ENCODE results near the gene ENPP7.

The ENPP7 gene

DNA sequence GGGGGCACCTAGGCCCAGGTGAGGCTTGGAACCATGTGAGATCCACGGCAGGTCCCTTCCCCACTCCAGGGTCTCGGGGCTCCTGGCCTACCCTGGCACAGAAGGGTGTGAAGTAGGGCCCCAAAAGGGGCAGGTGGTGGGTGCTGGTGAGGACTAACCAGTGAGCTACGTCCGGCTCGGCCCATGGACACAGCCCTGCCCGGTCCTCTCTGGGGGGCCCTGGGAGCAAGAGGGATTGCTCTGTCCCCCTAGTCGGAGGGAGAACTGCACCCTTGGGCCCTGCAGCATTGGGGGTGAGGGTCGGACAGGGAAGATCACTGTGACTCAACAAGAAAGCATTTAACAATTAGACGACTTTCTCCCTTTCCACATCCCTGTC lies 2.9 kb downstream of the ENPP7 start:
- no peak for DNase-seq

- no peak for DNase-seq
Measured at GRCh38 chr17:79735096-79735495, 4.4 kb downstream of the ENPP7 start.

GRCh38 chr17:79737046-79737921 lies 6.5 kb downstream of the ENPP7 start:
- no peak for DNase-seq

GRCh38 chr17:79737922-79738578 lies 7.3 kb downstream of the ENPP7 start:
- no peak for DNase-seq

DNA sequence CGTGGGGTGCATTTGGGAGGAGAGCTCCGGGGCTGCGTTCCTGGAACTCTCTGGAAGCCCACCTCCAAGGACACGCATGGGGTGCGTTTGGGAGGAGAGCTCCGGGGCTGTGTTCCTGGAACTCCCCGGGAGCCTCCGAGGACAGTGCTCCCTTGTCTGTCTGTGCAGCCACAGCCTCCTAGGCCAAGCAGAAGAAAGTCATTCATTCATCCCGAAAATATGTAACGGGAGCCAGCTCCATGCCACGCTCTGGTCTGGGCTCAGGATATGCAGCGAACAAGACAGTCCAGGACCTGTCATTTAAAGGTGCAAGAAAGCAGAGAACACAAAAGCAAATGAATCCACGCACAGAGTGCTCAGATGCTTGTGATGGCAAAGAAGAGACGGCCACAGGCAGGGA lies 7.9 kb downstream of the ENPP7 start:
- no peak for DNase-seq

DNA sequence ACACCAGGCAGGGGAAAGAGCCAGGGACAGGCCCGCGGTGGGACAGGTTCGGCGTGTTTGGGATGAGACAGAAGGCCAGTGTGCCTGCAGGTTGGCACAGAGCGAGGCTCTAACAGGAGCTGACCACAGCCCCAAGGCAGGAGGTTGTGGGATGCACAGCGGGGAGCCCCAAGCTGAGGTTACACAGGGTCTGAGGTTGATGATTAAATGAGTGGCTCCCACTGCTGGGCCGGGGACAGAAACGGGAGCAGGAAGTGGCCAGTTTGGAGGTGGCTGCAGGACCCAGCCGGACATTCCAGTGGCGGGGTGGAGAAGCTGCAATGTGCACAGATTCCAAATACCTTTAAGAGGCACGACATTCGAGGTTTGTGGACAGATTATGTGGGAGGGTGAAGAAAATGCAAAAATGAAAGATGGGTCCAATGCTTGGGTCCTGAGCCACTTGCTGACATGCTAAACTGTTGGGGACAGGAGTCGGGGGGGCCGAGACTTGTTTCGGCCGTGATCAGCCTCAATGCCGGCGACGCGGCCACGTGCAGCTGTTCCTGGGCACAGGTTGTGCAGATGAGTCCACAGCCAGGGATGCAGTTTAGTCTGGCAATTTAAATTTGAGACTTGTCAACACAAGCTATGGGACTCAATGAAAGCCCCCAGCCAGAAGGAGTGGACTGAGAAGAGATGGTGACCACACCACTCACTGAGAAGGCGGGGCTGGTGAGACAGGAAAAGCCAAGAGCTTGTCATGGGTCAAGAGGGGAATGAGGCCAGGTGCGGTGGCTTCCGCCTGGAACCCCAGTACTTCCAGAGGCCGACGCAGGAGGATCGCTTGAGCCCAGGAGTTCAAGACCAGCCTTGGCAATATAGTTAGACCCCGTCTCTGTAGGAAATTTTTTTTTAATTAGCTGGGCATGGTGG lies 8.7 kb downstream of the ENPP7 start:
- DNase-seq: no peak

GRCh38 chr17:79740413-79740812 lies 9.7 kb downstream of the ENPP7 start:
- no peak for DNase-seq

GRCh38 chr17:79741401-79741750 lies 10.6 kb downstream of the ENPP7 start:
- no peak for DNase-seq

- no peak for DNase-seq
Measured at GRCh38 chr17:79741751-79742588, 11.2 kb downstream of the ENPP7 start.

- no peak for DNase-seq
Measured at GRCh38 chr17:79742589-79742918, 11.8 kb downstream of the ENPP7 start.

- no peak for DNase-seq
Measured at GRCh38 chr17:79742951-79743476, 12.3 kb downstream of the ENPP7 start.

- DNase-seq: no peak
Measured at GRCh38 chr17:79743614-79744013, 12.9 kb downstream of the ENPP7 start.

DNA sequence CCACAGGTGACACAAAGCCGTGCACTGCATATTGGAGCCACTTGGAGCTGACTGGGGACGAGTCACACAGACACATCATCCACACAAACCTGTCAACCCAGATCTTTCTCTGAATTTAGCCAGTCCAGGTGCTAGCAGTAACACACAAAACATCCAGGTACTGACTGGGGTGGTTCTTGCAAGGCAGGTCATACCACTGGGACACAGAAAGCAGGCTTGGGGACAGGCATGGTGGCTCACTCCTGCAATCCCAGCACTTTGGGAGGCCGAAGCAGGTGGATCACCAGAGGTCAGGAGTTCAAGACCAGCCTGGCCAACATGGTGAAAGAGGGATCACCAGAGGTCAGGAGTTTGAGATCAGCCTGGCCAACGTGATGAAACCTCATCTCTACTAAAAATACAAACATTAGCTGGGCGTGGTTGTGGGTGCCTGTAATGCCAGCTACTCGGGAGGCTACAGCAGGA lies 14.9 kb downstream of the ENPP7 start:
- DNase-seq: no peak

GRCh38 chr17:79746889-79747507 lies 16.3 kb downstream of the ENPP7 start:
- no peak for DNase-seq

- no peak for DNase-seq
Measured at GRCh38 chr17:79747508-79748294, 17.0 kb downstream of the ENPP7 start.

GRCh38 chr17:79748295-79749099 lies 17.8 kb downstream of the ENPP7 start:
- no peak for DNase-seq

GRCh38 chr17:79749156-79749815 lies 18.5 kb downstream of the ENPP7 start:
- no peak for DNase-seq

DNA sequence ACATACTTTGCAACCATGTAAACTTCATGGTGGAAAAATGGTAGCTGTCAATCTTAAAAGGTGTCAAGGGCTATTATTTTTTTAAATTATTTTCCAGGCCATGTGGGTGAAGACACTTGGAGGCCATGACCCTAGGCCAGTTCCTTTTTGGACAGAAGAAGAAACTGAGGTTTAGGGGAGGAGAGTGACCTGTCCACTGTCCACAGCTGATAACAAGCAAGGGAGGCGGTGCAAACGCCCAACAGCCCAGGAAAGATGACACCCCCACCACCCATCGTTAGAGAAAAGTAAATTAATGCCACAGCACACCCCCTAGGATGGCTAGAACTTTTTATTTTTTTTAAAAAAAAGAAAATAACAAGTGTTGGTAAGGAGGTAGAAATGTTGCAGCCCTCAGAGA lies 19.2 kb downstream of the ENPP7 start:
- DNase-seq: no peak

Data from cortex of kidney (tissue), 1 donor.